ENCODE measurements around the gene LHX4. TPM values are rescaled to one million over a fixed set of nuclear protein-coding genes. Genes with fewer than 3 reads are reported as not detected.

The LHX4 gene
- total RNA-seq = not detected in 2 replicates

DNA sequence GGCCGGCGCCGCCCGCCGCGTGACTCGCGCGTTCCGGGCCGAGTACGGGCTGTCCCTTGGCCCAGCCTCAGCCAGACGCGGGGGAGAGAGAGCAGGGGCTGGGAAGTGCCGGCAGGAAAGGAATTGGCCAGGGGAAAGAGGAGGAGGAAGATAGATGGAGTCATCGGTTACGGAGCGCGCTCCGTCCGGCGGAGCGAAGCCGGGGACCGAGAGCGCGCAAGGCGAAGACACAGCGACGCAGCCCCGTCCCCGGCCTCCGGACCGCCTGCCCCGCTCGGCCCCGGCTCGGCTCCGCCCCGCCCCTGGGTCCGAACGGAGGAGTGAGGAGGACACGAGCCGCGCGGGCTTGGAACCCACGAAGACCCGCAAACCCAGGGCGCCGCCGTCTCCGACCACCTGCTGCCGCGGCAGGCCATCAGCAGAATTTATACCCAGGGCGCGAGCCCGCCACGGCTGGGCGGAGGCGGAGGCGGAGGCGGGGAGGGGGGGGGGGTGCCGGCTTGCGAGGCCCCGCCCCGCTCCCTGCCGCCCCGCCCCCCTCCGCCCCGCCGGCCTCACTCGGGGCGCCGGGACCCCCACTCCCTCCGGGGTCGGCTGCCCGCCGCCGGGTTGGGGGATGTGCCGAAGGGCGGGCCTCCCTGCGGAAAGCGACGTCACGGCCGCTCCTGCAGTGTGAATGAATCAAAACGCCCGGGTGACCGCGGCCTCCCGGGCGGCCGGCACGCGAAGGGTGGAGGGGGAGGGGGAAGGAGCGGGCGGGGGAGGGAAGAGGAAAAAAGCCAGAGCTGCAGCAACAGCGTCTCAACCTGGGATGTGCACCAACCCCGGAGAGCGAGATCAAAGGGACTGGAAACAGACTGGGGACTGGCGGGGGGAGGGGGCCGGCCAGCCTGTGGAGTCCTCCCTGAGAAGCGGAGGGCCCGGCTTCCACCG, at the start of gene LHX4:
TSS of gene LHX4 (plus strand) at position 782 of the 933 bp plus-strand sequence. CDS start 266 bp downstream, outside the sequence.
- intact Hi-C loops (cut with micrococcal nuclease) = loop anchor here (2.0 to 10.0 kb wide), 4 partner anchors 17 to 1255 kb away; partner anchors contain the start of genes CACNA1E and CEP350

DNA sequence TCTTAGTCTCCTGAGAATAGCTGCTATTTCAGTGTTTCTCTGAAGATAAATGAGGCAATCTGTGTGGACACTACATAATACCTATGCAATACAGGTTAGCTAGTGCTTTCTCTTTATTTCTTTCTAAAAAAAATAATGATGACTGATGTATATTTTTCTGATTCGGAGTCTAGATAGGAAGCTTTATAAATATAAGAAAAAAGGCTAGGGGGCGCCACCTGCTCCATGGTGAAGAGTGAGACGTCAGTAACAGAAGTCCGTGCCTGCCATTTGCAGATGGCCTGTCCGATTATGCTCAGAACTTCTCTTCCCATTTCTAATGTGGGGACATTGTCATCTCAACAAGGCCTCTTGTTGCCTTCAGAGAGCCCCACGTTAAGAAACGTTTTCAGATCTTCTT, 49.0 kb upstream of the LHX4 start:
- intact Hi-C loops (cut with micrococcal nuclease) = no loop called here

DNA sequence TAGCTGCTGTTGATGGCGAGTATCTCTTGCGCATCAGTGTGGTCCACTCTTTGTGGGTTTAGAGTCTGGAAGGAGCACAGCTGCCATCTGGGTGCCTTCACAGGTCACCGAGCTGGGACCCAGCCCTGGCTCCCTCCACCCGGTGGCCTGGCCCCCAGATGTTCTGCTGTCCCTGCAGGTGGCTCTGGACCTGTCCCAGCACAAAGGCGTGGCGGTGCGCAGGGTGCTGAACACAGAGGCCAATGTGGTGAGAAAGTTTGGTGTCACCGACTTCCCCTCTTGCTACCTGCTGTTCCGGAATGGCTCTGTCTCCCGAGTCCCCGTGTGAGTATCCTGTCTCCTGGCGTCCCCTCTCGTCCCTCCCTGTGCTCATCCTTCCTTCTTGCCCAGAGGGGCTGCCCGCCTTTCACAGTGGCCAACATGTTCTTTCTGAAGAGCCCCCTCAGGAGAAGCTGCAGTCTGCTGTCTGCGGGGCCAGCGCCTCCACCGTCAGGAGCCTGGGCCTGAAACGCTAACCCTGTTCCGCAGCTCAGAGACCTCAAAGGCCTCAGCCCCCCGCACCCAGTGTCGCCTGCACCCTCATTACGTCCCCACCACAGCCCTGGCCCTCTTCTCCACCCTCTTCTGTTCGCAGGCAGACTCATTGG, 47.9 kb upstream of the LHX4 start:
- intact Hi-C loops (cut with micrococcal nuclease) = no loop called here

DNA sequence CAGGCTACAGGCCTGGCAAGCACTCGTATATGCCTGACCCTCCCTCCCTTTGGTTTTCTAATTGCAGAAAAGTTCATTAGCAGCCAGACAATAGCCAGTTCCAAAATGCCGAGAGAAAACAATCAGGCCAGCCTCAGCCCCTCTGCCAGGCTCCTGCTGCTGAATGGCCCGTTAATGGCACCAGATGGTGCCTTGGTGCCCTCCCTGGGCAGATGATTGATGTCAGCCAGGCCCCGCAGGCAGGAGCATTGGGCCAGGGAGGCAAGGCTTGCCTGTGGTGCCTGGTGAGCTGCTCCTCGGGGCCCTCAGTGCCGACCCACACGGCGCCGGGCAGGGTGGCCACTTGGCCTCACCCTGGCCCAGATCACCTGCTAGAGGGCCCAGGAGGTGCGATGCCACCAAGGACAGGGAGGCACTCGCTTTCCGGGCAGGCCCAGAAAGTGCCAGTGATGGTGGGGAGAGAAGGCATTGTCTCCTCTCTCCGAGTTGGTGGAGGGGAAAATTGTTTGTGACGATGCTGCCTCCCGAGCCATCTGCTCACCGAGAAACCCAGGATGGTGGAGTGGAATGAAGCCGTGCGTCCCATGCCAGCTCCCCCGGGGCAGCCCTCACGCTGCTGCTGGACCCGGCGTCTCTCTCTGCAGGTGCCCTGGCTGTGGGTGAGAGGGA, 47.3 kb upstream of the LHX4 start:
- intact Hi-C loops (cut with micrococcal nuclease) = no loop called here

DNA sequence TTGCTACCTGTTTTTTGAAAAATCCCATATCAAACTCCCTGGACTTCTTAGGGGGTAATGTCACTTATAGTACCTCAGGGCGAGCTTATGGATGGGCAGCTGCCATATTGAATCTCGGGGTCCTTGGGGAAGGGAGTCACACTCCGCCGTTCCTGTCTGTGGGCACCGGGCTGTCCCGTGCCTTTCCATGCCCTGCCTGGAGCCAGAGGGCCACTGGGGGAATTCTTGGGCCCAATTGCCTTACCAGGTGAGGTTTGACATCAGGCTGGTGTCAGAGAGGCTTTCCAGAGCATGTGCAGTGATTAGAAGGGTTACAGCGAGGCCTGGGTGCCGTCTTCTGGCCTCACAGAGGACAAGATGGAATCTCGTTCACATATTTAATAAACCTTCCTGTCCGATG, 46.6 kb upstream of the LHX4 start:
- intact Hi-C loops (cut with micrococcal nuclease) = no loop called here

DNA sequence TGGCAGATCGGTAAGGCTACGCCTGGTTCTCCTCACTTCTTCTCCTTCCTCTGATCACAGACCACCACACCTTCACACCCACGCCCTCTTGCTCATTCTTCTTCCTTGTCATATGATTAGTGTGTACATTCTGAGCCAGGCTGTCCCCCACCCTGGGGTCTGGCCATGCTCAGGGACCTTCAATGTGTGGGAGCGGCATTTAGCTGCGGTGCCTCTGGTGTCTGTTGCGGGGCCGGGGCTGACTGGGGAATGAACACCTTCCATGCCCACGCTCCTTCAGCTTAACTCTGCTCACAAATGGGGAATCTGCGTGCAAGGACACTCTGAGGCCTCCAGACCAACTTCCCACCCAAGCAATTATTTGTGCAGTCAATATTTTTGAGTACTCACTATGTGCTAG, 46.0 kb upstream of the LHX4 start:
- intact Hi-C loops (cut with micrococcal nuclease) = no loop called here

DNA sequence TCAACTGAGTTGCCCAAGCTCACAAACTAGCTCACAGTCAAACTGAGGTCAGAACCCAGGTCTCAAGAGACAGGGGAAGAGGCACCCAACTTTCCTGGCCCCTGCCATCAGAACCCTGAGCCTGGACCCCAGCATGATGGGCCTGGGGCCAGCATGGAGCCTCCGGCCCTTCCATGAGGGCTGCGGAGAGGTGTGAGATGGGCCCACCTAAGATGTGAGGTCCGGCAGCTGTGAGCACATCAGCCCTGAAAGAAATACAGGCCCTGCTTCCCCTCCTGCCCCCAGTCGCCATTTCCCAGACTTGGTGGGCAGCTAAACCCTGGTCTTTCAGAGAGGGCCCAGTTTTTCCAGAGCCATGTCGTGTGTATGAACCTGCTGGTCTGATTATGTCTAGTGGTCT, 44.8 kb upstream of the LHX4 start:
- intact Hi-C loops (cut with micrococcal nuclease) = no loop called here

DNA sequence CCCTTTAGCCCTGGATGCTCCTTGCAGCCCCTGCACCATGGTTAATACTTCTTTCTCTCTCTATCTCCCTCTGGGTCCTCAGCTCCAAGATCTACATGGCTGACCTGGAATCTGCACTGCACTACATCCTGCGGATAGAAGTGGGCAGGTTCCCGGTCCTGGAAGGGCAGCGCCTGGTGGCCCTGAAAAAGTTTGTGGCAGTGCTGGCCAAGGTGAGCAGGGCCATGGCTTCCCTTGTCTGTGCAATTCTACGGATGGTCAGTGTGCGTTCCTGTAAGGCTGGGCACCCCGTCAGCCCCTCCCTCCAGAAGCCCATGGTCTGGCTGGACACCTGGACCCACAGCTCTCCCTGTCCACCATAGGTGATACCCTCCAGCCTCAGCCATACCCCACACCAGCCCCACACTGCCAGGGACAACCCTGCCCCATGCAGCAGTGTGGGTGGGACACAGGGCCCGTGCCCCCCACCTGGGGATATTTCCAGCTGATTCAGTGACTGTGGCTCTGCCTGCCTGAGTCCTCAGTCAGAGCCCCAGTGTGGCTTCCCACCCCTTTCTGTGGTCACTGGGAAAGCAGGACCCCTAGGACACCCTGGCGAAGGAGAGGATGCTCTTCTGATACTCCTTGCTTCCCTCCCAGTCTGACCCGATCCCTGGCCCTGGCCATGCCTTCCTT, 44.0 kb upstream of the LHX4 start:
- intact Hi-C loops (cut with micrococcal nuclease) = no loop called here

DNA sequence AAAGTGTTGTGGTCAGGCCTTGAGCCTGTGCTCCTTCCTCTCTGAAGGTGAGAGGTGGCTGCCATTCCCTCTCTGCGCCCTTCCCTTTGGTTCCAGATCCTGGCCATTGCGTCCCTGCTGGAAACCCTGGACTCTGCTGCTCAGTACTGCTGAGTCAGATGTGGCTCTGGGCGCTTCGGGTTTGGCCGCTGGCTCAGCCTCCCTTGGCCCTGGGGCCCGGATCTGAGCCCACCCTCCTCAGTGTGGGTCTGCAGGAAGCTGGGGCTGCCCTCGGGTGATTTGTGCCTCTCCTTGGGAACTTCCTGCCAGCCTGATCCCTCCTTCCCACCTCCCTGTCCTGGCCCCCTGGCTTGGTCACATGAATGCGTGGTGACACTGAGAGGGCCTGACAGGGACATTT, 43.2 kb upstream of the LHX4 start:
- intact Hi-C loops (cut with micrococcal nuclease) = no loop called here

DNA sequence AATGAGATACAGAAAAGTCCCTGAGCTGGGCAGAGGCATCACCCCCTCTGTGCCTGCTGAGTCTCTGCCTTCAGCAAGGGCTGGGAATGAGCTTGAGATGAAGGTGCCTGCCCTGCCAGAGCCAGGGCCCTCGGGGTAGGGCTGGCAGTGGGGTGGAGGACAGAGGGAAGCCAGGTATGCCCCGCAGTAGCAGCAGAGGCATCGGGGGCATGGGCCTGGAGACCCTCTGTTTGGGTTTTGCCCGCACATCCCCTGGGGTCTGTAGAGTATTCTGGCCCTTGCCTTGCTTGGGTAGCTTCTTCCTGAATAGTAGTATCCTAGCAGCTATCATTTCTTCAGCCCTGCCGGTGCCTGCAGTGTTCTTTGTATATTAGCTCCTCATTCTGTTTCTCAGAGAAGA, 42.4 kb upstream of the LHX4 start:
- intact Hi-C loops (cut with micrococcal nuclease) = no loop called here

DNA sequence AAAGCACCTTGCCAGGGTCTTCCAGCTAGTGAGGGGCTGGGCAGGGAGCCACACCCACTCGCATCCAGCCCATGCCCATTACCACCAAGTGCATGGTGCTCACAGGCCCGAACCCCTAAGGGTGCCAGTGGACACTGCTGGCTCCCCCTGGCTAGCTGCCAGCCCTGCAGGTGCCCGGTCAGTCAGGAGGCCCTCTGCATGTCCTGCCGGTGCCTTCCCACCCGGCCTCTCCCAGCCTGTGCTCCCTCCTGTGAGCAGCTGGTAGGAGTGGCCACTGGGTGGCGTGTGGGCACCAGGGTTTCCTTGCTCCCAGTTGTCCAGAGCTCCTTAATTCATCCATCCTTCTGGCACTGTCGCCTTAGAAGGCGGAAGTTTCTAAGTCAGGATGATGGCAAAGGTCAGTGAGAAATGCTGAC, 42.0 kb upstream of the LHX4 start:
- intact Hi-C loops (cut with micrococcal nuclease) = no loop called here

DNA sequence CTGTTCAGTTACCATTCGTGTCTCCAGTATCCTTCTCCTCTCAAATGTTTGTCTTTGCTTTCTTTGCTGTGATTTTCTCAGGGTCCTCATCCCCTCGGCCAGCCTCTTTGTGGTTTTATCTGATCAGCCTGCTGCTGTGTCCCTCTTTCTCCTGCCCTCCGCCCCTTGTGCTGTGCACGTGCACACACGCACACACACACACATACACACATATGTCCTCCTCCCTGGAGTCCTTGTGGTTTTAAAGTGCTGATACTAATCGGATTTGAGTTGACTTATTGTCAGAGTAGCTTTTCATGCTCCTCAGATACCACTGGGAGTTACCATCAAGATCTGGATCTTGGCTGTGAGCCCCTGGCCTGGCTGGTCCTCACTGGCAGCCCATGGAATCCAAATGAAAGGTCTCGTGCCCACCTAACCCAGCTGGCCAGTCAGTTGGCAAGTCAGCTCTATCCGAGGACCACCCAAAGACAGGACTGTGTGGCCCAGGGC, 41.3 kb upstream of the LHX4 start:
- intact Hi-C loops (cut with micrococcal nuclease) = no loop called here

DNA sequence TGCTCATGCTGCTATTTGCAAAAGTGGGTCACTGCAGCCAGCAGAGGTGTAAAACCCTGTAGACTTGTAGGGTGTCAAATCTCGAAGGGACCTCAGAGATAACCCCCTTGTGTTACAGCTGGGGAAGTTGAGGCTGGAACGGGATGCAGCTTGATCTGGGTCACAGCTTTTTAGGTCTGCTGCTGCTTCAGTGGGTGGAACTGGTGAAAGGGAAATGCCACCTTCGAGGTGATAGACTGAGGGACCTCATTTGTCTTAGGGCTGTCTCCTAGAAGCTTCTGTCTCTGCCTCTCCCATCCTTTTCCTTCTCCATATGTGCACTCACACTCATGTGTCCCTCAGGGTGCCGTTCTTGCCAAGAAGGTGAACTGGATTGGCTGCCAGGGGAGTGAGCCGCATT, 40.0 kb upstream of the LHX4 start:
- intact Hi-C loops (cut with micrococcal nuclease) = no loop called here

DNA sequence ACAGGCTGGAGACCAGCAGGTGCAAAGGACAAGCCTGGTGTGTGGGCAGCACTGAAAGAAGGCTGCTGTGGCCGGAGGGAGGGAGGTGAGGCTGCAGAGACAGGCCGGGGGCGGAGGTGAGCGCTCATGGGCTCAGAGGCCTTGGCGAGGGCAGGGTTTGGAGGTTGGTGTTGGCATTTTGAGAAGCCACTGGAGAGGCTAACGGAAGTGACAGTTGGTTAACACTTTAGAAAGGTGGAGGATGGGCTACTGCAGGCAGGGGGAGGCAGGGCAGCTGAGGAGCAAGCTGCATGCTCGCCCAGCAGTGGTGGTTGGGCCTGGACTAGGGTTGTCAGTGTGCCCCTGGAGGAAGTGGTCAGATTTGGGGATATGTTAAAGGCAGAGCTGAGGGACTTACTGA, 37.9 kb upstream of the LHX4 start:
- intact Hi-C loops (cut with micrococcal nuclease) = no loop called here

DNA sequence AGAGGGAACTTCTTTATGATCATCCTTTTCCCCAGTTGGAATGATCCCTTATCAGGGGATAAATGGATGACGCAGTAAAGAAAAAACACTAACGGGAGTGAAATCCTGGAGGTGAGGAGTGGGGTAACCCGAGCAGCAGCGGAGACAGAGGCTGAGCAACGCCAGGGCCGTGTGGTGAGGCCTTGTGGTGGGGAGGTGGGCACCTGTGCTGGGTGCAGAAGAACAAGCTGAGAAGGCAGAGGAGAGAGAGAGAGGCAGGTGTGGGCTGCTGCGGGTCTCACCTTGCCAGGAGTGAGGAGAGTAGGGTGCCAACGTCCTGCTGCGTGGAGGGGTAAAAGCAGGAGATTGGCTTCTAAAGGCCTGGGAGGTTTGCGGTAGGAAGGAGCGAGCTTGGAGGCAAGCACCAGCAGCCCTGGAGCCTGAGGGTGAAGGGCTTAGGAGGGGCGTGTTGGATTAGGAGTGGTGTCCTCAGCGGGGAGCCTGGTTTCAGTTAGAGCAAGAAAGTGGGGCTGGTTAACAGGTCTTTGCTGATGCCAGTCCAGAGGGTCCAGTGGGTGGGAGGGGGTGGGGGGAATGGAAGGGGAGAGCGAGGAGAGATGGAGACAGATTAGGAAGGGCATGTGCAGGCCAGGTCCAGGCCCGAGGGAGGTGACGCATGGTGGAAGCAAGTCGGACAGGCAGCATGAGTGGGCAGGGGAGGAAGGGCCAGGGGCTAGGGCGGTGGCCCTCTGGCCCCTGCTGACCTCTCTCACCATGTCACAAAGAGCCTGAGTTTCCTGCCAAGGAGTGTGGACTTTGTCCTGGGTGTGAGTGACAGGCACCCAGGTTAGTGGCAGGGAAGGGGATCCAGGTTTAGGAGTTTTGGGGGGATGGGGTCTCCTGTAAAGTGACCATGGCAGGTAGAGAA, 36.7 kb upstream of the LHX4 start:
- intact Hi-C loops (cut with micrococcal nuclease) = no loop called here

DNA sequence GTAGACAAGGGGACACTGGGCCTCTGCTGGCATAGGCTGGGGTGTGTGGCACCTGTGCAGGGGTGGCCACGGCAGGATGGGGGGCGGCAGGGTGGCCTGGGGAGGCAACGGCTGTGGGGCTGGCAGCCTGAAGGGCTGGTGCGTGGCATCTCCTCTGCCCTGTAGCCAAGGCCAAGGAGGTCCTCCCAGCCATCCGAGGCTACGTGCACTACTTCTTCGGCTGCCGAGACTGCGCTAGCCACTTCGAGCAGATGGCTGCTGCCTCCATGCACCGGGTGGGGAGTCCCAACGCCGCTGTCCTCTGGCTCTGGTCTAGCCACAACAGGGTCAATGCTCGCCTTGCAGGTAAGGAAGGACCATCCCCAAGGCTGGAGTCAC, 36.0 kb upstream of the LHX4 start:
- intact Hi-C loops (cut with micrococcal nuclease) = no loop called here

DNA sequence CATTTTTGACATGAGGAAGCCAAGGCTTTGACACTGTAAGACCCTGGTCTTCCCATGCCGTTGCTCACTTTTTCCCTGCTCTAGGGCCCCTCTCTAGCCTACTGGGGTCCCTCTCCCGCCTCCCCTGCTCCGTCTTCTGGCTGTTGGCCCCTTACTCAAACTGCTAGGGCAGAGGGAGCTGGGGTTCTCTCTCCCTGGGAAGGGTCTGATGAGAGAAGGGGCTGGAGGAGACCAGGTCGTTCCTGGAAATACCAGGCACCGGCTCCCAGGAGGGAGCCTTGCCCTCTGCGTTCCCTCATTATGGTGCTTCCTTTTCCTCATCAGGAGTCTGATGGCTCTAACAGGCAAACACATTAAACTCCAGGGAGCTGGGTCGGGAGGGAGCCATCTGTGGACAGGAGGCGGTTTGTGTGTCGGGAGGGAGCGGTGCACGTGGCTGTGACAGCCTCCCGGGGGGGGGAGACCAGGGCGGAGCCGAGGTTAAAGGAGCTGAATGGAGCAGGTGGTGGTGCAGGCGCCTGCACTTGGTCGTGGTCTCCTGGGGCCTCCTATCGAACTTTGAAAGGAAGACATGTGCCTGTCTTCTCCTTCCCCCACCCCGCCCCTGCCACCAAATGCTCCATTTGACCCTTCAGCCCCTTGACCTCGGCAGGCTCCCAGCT, 35.4 kb upstream of the LHX4 start:
- intact Hi-C loops (cut with micrococcal nuclease) = no loop called here

DNA sequence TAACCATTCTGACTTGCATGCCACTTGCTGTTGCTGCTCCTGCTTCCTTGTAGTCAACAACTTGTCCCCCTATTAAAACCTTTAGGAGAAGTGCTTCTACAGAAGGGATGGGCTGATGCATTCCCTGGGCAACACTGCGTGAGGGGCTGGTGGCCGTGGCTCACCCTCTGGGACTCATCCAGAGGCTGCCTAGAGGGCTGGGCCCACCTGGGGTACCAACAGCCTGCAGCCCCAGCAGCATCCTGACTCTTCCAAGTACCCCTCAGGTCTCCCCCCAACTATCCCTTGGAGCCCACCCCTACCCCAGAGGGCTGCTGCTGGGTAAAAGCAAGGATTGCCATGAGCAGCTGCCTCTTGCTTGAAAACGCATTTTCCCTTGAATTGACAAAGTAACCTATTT, 34.7 kb upstream of the LHX4 start:
- intact Hi-C loops (cut with micrococcal nuclease) = no loop called here

DNA sequence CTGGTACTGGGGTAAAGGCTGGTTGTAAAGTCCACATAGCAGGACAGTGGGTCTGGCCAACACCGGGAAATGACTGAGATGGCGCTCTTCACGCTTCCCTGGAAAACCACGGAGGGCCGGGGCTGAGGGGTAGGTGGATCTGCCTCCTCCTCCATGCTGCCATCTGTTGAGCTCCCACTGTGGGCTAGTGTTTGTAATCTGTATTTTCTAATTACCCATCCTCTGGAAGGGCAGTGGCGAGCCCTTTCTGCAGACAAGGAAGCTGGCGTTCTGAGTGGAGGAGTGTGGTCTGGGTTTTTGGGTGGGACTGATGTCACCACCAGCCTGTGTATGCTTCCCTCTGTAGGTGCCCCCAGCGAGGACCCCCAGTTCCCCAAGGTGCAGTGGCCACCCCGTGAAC, 34.1 kb upstream of the LHX4 start:
- intact Hi-C loops (cut with micrococcal nuclease) = no loop called here
